HEK293 (cell line): ENCODE results near the gene ANAPC2.
A peak's percentile ranks its signal among the peaks of the same experiment; 100 is the strongest.

Source experiments
- CTCF ChIA-PET: fragments of 350-600 bp; formaldehyde crosslinking; extraction: SDS; loops from one replicate; lab custom pipeline; 2021; ENCODE audit warnings: antibody characterized with exemption; lab: Yijun Ruan, JAX
- POLR2A ChIA-PET: fragments of 300-600 bp; formaldehyde crosslinking; extraction: SDS; loops from one replicate; lab custom pipeline; 2020; ENCODE audit warnings: antibody characterized with exemption, inconsistent platforms; lab: Yijun Ruan, JAX
- H3K27ac ChIP-seq: fragments of 200-500 bp; sonication (Bioruptor generic); 2 replicates; pipeline ENCODE4 v1.5.1; 2014; ENCODE audit warnings: low read depth, low read length, control low read depth, inconsistent platforms; ENCODE audit errors: extremely low read depth
- H3K36me3 ChIP-seq, 2 experiments: fragments of 200-500 bp in 1 of 2; sonication (Bioruptor generic) in 1 of 2; 1 replicate in 1 of 2; 2 replicates in 1 of 2; pipeline ENCODE4 v1.5.1; 2014 to 2017; ENCODE audit warnings: inconsistent platforms in 2 of 2, low read length in 2 of 2; ENCODE audit not compliant: control insufficient read depth in 2 of 2, insufficient read depth in 1 of 2
- H3K4me1 ChIP-seq: fragments of 200-500 bp; sonication (Bioruptor generic); 2 replicates; pipeline ENCODE4 v1.5.1; 2014; ENCODE audit warnings: mild to moderate bottlenecking, low read length, inconsistent platforms; ENCODE audit not compliant: control insufficient read depth, insufficient read depth
- H3K4me3 ChIP-seq: 2 replicates; pipeline ENCODE4 v1.5.1; 2011; ENCODE audit warnings: low read depth, mild to moderate bottlenecking, control low read depth, low read length, moderate library complexity
- H3K9me3 ChIP-seq: fragments of 200-500 bp; sonication (Bioruptor generic); 2 replicates; pipeline ENCODE4 v1.5.1; 2014; ENCODE audit warnings: low read depth, low read length, inconsistent platforms; ENCODE audit not compliant: control insufficient read depth, insufficient read depth
- BCL11A ChIP-seq: fragments of 450-650 bp; formaldehyde crosslinking; IDR thresholded peaks from 2 replicates; pipeline ENCODE4 v1.5.1; 2016; ENCODE audit warnings: low read depth, missing biosample characterization, missing genetic modification characterization
- BCL6B ChIP-seq: fragments of 450-650 bp; formaldehyde crosslinking; IDR thresholded peaks from 2 replicates; pipeline ENCODE4 v1.5.1; 2017; ENCODE audit warnings: missing biosample characterization, missing genetic modification characterization
- CTCF ChIP-seq: fragments of 450-650 bp; formaldehyde crosslinking; IDR thresholded peaks from 2 replicates; pipeline ENCODE4 v1.5.1; 2016; ENCODE audit warnings: missing biosample characterization, missing genetic modification characterization
- HOXD13 ChIP-seq: sonication (generic); formaldehyde crosslinking; IDR thresholded peaks from 2 replicates; pipeline ENCODE4 v1.8.0; 2022; ENCODE audit warnings: missing genetic modification reagents, borderline replicate concordance
- KLF7 ChIP-seq: fragments of 450-650 bp; formaldehyde crosslinking; IDR thresholded peaks from 2 replicates; pipeline ENCODE4 v1.5.1; 2016; ENCODE audit warnings: missing biosample characterization, missing genetic modification characterization, borderline replicate concordance
- SCRT1 ChIP-seq: fragments of 450-650 bp; formaldehyde crosslinking; IDR thresholded peaks from 2 replicates; pipeline ENCODE4 v1.5.1; 2016; ENCODE audit warnings: missing biosample characterization, missing genetic modification characterization, borderline replicate concordance
- SCRT2 ChIP-seq: fragments of 450-650 bp; formaldehyde crosslinking; IDR thresholded peaks from 2 replicates; pipeline ENCODE4 v1.5.1; 2016; ENCODE audit warnings: missing biosample characterization, missing genetic modification characterization
- SP7 ChIP-seq: fragments of 450-650 bp; formaldehyde crosslinking; IDR thresholded peaks from 2 replicates; pipeline ENCODE4 v1.5.1; 2016; ENCODE audit warnings: missing biosample characterization, missing genetic modification characterization
- ZBTB26 ChIP-seq: fragments of 450-650 bp; formaldehyde crosslinking; optimal IDR thresholded peaks from 2 replicates; pipeline ENCODE3; 2016; ENCODE audit warnings: missing biosample characterization, mild to moderate bottlenecking, missing genetic modification characterization
- ZFHX2 ChIP-seq: fragments of 450-650 bp; formaldehyde crosslinking; conservative IDR thresholded peaks from 2 replicates; pipeline ENCODE4 v1.5.1; 2016; ENCODE audit warnings: missing biosample characterization, missing genetic modification characterization
- ZIC2 ChIP-seq: fragments of 450-650 bp; formaldehyde crosslinking; IDR thresholded peaks from 2 replicates; pipeline ENCODE4 v1.5.1; 2016; ENCODE audit warnings: missing biosample characterization, missing genetic modification characterization
- ZNF114 ChIP-seq: fragments of 450-650 bp; formaldehyde crosslinking; IDR thresholded peaks from 2 replicates; pipeline ENCODE4 v1.5.0; 2017; ENCODE audit warnings: missing biosample characterization, missing genetic modification characterization
- ZNF146 ChIP-seq: fragments of 450-650 bp; formaldehyde crosslinking; IDR thresholded peaks from 2 replicates; pipeline ENCODE4 v1.5.1; 2016; ENCODE audit warnings: missing biosample characterization, missing genetic modification characterization
- ZNF148 ChIP-seq: fragments of 450-650 bp; formaldehyde crosslinking; IDR thresholded peaks from 2 replicates; pipeline ENCODE4 v1.5.0; 2017; ENCODE audit warnings: missing biosample characterization, missing genetic modification characterization, borderline replicate concordance
- ZNF174 ChIP-seq: fragments of 450-650 bp; formaldehyde crosslinking; IDR thresholded peaks from 2 replicates; pipeline ENCODE4 v1.5.0; 2017; ENCODE audit warnings: missing biosample characterization, mild to moderate bottlenecking, missing genetic modification characterization
- ZNF2 ChIP-seq: fragments of 450-650 bp; formaldehyde crosslinking; IDR thresholded peaks from 2 replicates; pipeline ENCODE4 v1.5.1; 2016; ENCODE audit warnings: missing biosample characterization, missing genetic modification characterization
- ZNF266 ChIP-seq: fragments of 450-650 bp; formaldehyde crosslinking; IDR thresholded peaks from 2 replicates; pipeline ENCODE4 v1.5.1; 2016; ENCODE audit warnings: missing biosample characterization, missing genetic modification characterization, low read depth
- ZNF302 ChIP-seq: fragments of 450-650 bp; formaldehyde crosslinking; IDR thresholded peaks from 2 replicates; pipeline ENCODE4 v1.5.1; 2016; ENCODE audit warnings: missing biosample characterization, missing genetic modification characterization, low read depth
- ZNF324 ChIP-seq: fragments of 450-650 bp; formaldehyde crosslinking; IDR thresholded peaks from 2 replicates; pipeline ENCODE4 v1.5.1; 2016; ENCODE audit warnings: missing biosample characterization, missing genetic modification characterization
- ZNF398 ChIP-seq: fragments of 450-650 bp; formaldehyde crosslinking; IDR thresholded peaks from 2 replicates; pipeline ENCODE4 v1.5.1; 2017; ENCODE audit warnings: missing biosample characterization, missing genetic modification characterization
- ZNF48 ChIP-seq: fragments of 450-650 bp; formaldehyde crosslinking; IDR thresholded peaks from 2 replicates; pipeline ENCODE4 v1.5.1; 2016; ENCODE audit warnings: missing biosample characterization, missing genetic modification characterization
- ZNF529 ChIP-seq: fragments of 450-650 bp; formaldehyde crosslinking; IDR thresholded peaks from 2 replicates; pipeline ENCODE4 v1.5.1; 2017; ENCODE audit warnings: missing genetic modification characterization, missing biosample characterization; ENCODE audit not compliant: insufficient replicate concordance
- ZNF530 ChIP-seq: fragments of 450-650 bp; formaldehyde crosslinking; IDR thresholded peaks from 2 replicates; pipeline ENCODE4 v1.5.1; 2016; ENCODE audit warnings: low read depth, missing biosample characterization, missing genetic modification characterization
- ZNF549 ChIP-seq: fragments of 450-650 bp; IDR thresholded peaks from 2 replicates; pipeline ENCODE4 v1.5.1; 2018; ENCODE audit warnings: missing biosample characterization, missing genetic modification characterization, mild to moderate bottlenecking, inconsistent platforms, moderate library complexity
- ZNF555 ChIP-seq: fragments of 450-650 bp; formaldehyde crosslinking; conservative IDR thresholded peaks from 2 replicates; pipeline ENCODE4 v1.5.1; 2017; ENCODE audit warnings: missing biosample characterization, mild to moderate bottlenecking, missing genetic modification characterization, inconsistent platforms
- ZNF580 ChIP-seq: fragments of 450-650 bp; formaldehyde crosslinking; IDR thresholded peaks from 2 replicates; pipeline ENCODE4 v1.5.1; 2016; ENCODE audit warnings: missing biosample characterization, missing genetic modification characterization
- ZNF664 ChIP-seq: fragments of 450-650 bp; formaldehyde crosslinking; IDR thresholded peaks from 2 replicates; pipeline ENCODE4 v1.5.1; 2016; ENCODE audit warnings: missing biosample characterization, missing genetic modification characterization
- ZNF670 ChIP-seq: fragments of 450-650 bp; formaldehyde crosslinking; IDR thresholded peaks from 2 replicates; pipeline ENCODE4 v1.5.1; 2016; ENCODE audit warnings: missing biosample characterization, missing genetic modification characterization, low read depth
- ZNF677 ChIP-seq: fragments of 450-650 bp; IDR thresholded peaks from 2 replicates; pipeline ENCODE4 v1.5.0; 2018; ENCODE audit warnings: missing biosample characterization, mild to moderate bottlenecking, missing genetic modification characterization, moderate library complexity
- ZSCAN30 ChIP-seq: fragments of 450-650 bp; IDR thresholded peaks from 2 replicates; pipeline ENCODE4 v1.5.1; 2018; ENCODE audit warnings: missing biosample characterization, mild to moderate bottlenecking, missing genetic modification characterization, moderate library complexity

The ANAPC2 gene

GRCh38 chr9:137169896-137170358 lies 18.4 kb downstream of the ANAPC2 start, which contains the start of gene LRRC26:
Gene LRRC26, minus strand, starts transcription at chr9:137170051. Its CDS starts 108 bp downstream, at chr9:137169943.
- H3K9me3 ChIP-seq: no peaks in the 10 kb centered on the region
- peaks cover 0 to 3% of the 10 kb centered on the region in 2 experiments; a peak in 1 of 3 replicates for H3K36me3 ChIP-seq
- CTCF ChIA-PET: interaction anchor here (0.5 to 1.8 kb wide), 7 partner anchors 40 to 100 kb away, joined by 3 to 7 read pairs (median 4); partner anchors contain the start of gene RNF224
- H3K4me3 ChIP-seq: peak within 1 kb of the TSS; percentile 40
- POLR2A ChIA-PET: interaction anchor here (1.1 to 7.4 kb wide), 8 partner anchors 9 to 71 kb away, joined by 3 to 53 read pairs (median 10); partner anchors contain the start of genes ANAPC2, SSNA1 and TUBB4B
- H3K27ac ChIP-seq: no peak within 1 kb of the TSS; the same call in 1 of the 2 replicates
- H3K4me1 ChIP-seq: no peaks in the 10 kb centered on the region; the same call in 1 of the 2 replicates
- no peak for TF ChIP-seq HOXD13
- peak; percentile 77 for TF ChIP-seq ZFHX2 (tag by site-specific recombination)
- TF ChIP-seq ZNF580 (tag by site-specific recombination): no peak
- no peak for TF ChIP-seq ZBTB26 (tag by site-specific recombination)
- no peak for TF ChIP-seq ZNF555 (tag by site-specific recombination)
- no peak for TF ChIP-seq ZSCAN30 (tag by site-specific recombination)
- TF ChIP-seq ZNF114: no peak
- TF ChIP-seq KLF7: 0 out of 2 replicates have a peak, but pooled peaks have one; percentile 43
- TF ChIP-seq ZNF677 (tag by site-specific recombination): no peak
- 0 out of 2 replicates have a peak, but pooled peaks have one; percentile 32 for TF ChIP-seq ZNF2 (tag by site-specific recombination)
- no peak for TF ChIP-seq ZNF324 (tag by site-specific recombination)
- no peak for TF ChIP-seq ZNF664
- TF ChIP-seq ZNF670: no peak
- no peak for TF ChIP-seq CTCF (tag by site-specific recombination)
- no peak for TF ChIP-seq BCL6B
- no peak for TF ChIP-seq ZNF302
- TF ChIP-seq ZNF174 (tag by site-specific recombination): no peak
- peak; percentile 78; the same call in 1 of the 2 replicates for TF ChIP-seq SCRT1 (tag by site-specific recombination)
- no peak for TF ChIP-seq ZNF530 (tag by site-specific recombination)
- no peak for TF ChIP-seq ZNF148 (tag by site-specific recombination)
- 0 out of 2 replicates have a peak, but pooled peaks have one; percentile 15 for TF ChIP-seq BCL11A (tag by site-specific recombination)
- no peak for TF ChIP-seq ZNF398 (tag by site-specific recombination)
- TF ChIP-seq ZNF48 (tag by site-specific recombination): no peak
- TF ChIP-seq ZNF266 (tag by site-specific recombination): no peak
- TF ChIP-seq ZIC2 (tag by site-specific recombination): no peak
- no peak for TF ChIP-seq ZNF146
- peak; percentile 95 for TF ChIP-seq SCRT2 (tag by site-specific recombination)
- no peak for TF ChIP-seq ZNF549 (tag by site-specific recombination)
- TF ChIP-seq ZNF529 (tag by site-specific recombination): no peak
- TF ChIP-seq SP7: peak; percentile 25; the same call in 1 of the 2 replicates
